NCI-H510A treated with DMSO at 0.1 percent for 48 hours (cell line): ENCODE results near the gene C19orf73.
A peak's percentile ranks its signal among the peaks of the same experiment; 100 is the strongest.
"Not testable (repeated sequence)": the region's sequence is repeated elsewhere in the genome, so short reads cannot be mapped to it uniquely, and the experiment has no call there.

Source experiments
- DNase-seq: peaks from one replicate; lab custom pipeline; 2025; lab: John Stamatoyannopoulos, UW

The C19orf73 gene

GRCh38 chr19:49148784-49149651 lies 30.1 kb upstream of the C19orf73 start:
- DNase-seq: peak; percentile 38

DNA sequence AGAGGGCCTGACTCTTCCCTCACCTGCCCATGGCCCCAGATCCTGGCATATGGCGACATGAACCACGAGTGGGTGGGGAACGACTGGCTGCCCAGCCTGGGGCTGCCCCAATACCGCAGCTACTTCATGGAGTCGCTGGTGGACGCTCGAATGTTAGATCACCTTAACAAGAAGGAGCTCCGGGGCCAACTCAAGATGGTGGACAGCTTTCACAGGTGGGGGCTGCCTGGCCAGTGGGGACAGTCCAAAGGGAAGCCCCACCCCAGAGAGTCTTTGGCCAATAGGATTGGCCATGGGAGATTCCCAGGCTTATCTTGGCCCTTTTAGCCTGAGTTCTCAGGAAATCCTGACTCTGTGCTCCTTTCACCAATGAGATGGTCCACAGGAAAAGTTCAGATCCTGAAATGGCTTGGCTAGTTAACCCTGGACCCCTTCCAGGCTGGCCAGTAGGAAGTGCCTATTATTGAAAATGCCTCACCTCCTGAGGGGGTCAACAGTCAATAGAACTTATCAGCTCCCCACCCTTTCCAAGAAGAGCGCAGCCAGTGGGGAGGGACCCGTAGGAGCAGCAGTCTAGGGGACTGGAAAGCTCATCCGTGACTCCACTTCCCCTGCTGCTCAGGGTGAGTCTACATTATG lies 29.2 kb upstream of the C19orf73 start:
- no peak for DNase-seq

DNA sequence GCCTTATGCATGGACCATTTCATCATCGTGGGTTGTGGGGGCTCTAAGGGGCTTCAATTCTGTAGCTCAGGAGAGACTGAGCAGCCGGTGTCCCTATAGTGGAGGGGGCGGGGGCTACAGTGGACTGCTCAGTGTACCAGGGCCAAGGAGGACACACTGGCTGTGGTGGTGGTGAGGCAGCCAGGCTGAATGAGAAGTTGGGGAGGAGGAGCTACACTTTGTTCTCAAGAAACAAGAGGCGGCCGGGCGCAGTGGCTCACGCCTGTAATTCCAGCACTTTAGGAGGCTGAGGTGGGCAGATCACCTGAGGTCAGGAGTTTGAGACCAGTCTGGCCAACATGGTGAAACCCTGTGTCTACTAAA lies 27.4 kb upstream of the C19orf73 start:
- not testable (repeated sequence) for DNase-seq

- DNase-seq: no peak
These were observed 26.8 kb upstream of the C19orf73 start for GRCh38 chr19:49145573-49146407.

DNA sequence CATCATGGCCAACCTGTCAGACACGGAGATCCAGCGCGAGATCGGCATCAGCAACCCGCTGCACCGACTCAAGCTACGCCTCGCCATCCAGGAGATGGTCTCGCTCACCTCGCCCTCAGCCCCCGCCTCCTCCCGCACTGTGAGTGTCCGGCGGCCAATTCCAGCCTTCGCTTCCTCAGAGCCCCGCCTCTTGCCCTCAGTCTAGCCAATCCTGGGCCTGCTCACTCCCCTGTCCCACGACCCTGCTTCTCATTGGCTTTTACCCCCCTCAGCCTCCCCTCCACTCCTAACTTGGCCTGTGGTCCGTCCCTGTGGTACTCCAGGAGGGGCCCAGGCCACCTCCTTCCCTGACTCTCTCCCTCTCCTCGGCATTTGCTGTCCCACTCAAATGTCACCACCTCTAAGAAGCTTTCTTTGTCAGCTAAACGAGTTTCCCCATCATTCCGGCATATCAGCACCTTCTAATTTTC lies 24.0 kb upstream of the C19orf73 start:
- peak; percentile 79 for DNase-seq

DNA sequence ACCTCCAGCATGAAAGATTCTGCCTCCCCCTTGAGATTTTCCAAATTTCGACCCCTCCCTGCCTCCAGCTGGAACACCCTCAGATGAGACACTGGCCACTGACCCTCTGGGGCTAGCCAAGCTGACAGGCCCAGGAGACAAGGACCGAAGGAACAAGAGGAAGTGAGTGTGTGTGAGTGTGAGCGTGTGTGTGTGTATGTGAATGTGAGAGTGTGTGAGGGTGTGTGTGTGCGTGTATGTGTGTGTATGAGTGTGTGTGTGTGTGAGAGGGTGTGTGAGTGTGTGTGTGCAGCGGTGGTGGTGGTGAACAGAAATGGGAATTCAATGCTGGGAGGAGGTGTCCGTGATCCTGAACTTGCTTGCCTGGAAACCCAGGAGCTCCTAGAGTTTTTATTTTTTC lies 22.4 kb upstream of the C19orf73 start:
- no peak for DNase-seq

DNA sequence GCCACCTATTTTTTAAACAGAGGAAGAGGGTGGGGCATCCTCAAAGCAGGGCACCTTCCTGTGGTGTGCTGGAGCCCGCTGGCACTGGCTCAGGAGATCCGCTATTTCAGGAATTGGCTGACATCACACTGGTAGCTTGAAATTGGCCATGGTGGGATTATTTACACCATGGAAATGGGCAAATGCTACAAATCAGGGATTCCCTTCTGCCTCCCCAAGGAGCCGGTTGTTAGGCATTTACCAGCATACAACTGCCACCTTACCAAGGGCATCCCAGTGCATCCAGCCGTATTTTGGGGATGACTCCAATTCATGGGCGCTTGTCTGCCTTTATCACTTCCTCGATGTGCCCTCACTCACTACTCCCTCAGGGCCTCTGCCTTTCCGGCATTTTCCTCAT lies 22.0 kb upstream of the C19orf73 start:
- DNase-seq: no peak

DNA sequence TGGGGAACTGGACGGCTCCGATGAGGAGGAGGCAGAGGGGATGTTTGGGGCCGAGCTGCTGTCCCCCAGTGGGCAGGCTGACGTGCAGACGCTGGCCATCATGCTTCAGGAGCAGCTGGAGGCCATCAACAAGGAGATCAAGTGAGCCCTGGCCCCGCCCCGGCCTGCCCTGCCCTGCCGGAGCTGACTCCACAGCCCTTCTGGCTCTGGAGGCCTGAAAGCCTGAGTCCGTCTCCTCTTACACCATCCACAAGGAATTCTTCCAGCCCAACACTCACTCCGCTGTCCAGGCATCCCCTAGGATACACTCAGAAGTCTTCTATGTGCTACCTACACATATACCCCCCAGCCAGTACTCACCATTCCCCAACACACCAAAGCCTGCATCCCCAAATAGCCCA lies 17.8 kb upstream of the C19orf73 start:
- DNase-seq: no peak

GRCh38 chr19:49135686-49136085 lies 16.7 kb upstream of the C19orf73 start:
- DNase-seq: no peak

GRCh38 chr19:49133621-49134454 lies 14.9 kb upstream of the C19orf73 start:
- DNase-seq: no peak

- DNase-seq: peak; percentile 48
These were observed 14.1 kb upstream of the C19orf73 start for GRCh38 chr19:49132974-49133609.

GRCh38 chr19:49130325-49130724 lies 11.4 kb upstream of the C19orf73 start:
- no peak for DNase-seq

DNA sequence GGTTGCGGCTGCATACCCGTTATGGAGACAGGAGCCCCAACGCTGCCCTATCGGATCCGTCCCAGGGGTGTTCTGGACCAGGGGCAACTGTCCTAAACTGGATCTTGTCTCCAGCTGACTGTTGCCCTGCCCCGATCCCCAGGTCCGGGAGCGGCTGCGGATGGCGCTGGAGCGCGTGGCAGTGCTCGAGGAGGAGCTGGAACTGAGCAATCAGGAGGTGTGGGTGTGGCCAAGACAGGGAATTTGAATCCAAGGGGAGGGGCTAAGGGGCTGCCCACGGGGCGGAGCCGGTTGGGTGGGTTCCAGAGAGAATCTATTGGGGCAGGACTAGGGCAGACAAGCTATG lies 10.3 kb upstream of the C19orf73 start:
- DNase-seq: no peak

GRCh38 chr19:49128545-49129237 lies 9.7 kb upstream of the C19orf73 start:
- DNase-seq: no peak

GRCh38 chr19:49127674-49128544 lies 9.0 kb upstream of the C19orf73 start:
- peak; percentile 56 for DNase-seq

- not testable (repeated sequence) for DNase-seq
These were observed 8.3 kb upstream of the C19orf73 start for GRCh38 chr19:49127225-49127624.

GRCh38 chr19:49126575-49126974 lies 7.6 kb upstream of the C19orf73 start:
- no peak for DNase-seq

DNA sequence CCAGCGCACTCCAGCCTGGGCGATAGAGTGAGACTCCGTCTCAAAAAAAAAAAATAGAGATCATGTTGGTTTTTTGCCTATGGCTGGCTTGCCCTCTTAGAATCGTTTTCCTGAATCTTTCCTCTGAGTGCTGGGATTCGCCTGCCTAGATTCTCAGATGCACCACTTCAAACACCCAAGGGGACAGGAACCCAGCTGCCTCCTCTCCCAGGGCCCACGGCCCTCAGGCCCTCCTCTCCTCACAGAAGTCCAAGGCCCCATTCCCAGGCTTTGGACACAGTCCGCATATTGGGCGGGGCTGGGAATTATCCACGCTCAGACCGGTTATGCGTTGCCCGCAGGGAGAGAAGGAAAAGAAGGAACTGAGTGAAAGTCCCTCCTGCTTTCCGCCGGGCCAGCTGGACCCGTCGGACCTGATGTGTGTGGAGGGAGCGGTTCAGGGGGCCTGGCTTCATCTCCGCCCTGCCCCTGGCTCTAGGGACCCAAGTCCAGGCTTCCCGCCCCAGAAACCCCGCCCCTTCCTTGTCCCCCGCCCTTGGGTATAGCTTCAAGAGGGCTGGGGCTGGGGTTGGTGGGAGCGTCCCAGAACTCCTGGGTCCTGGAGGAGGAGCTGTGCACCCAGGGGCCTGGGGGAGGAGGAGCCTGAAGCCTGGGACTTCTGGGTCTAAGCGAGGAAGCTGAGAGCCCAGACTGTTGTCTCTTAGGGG lies 6.2 kb upstream of the C19orf73 start:
- DNase-seq: no peak

GRCh38 chr19:49123285-49123684 lies 4.3 kb upstream of the C19orf73 start:
- DNase-seq: not testable (repeated sequence)
